ENCODE measurements around the gene CYB561A3. TPM values are rescaled to one million over a fixed set of nuclear protein-coding genes. Genes with fewer than 3 reads are reported as not detected.

The CYB561A3 gene
- total RNA-seq, 2 donors from 2014 or later = 46.5 to 62.3 TPM

- ATAC-seq (replicated peaks) = no peak
- H3K4me1 Mint-ChIP-seq = no peaks in the 10 kb centered on the region
- peak overlapping the region; percentile 44 for H3K27ac Mint-ChIP-seq
Measured at GRCh38 chr11:61343792-61344745, 17.6 kb downstream of the CYB561A3 start.

GRCh38 chr11:61342207-61342803 lies 19.4 kb downstream of the CYB561A3 start:
- ATAC-seq (replicated peaks) = no peak
- H3K9me3 Mint-ChIP-seq = no peaks in the 10 kb centered on the region
- H3K4me3 Mint-ChIP-seq = no peak overlapping the region
- peak overlapping the region; percentile 34 for H3K27ac Mint-ChIP-seq
- peaks cover 5% of the 10 kb centered on the region for H3K36me3 Mint-ChIP-seq (ENCODE audit: low read depth)
- H3K4me1 Mint-ChIP-seq = no peaks in the 10 kb centered on the region
- H3K27me3 Mint-ChIP-seq = no peaks in the 10 kb centered on the region

More at GRCh38 chr11:61343792-61344745, 17.6 kb downstream of the CYB561A3 start:
- no peak overlapping the region for H3K4me3 Mint-ChIP-seq
- peaks cover 10% of the 10 kb centered on the region for H3K36me3 Mint-ChIP-seq (ENCODE audit: low read depth)
- no peaks in the 10 kb centered on the region for H3K9me3 Mint-ChIP-seq
- H3K27me3 Mint-ChIP-seq = no peaks in the 10 kb centered on the region

- Mint-ChIP-seq H3K36me3 (ENCODE audit: low read depth) (peaks cover 5% of the 10 kb centered on the region), H3K4me3 (no peak overlapping the region), H3K9me3 (no peaks in the 10 kb centered on the region), H3K4me1 (no peaks in the 10 kb centered on the region), H3K27ac (peak overlapping the region; percentile 34), H3K27me3 (no peaks in the 10 kb centered on the region)
- ATAC-seq (replicated peaks) = no peak
Measured at GRCh38 chr11:61341706-61342105, 20.0 kb downstream of the CYB561A3 start.

GRCh38 chr11:61340979-61341378 lies 20.7 kb downstream of the CYB561A3 start:
- Mint-ChIP-seq H3K4me1 (no peaks in the 10 kb centered on the region), H3K36me3 (ENCODE audit: low read depth) (peaks cover 5% of the 10 kb centered on the region), H3K4me3 (no peak overlapping the region), H3K27me3 (no peaks in the 10 kb centered on the region), H3K9me3 (no peaks in the 10 kb centered on the region), H3K27ac (peak overlapping the region; percentile 3)
- no peak for ATAC-seq (replicated peaks)

GRCh38 chr11:61339490-61339878 lies 22.2 kb downstream of the CYB561A3 start:
- Mint-ChIP-seq H3K4me3 (no peak overlapping the region), H3K27me3 (no peaks in the 10 kb centered on the region), H3K4me1 (no peaks in the 10 kb centered on the region), H3K9me3 (no peaks in the 10 kb centered on the region), H3K27ac (no peak overlapping the region), H3K36me3 (ENCODE audit: low read depth) (peaks cover 5% of the 10 kb centered on the region)
- no peak for ATAC-seq (replicated peaks)

- H3K4me3 Mint-ChIP-seq = no peak overlapping the region
- no peaks in the 10 kb centered on the region for H3K9me3 Mint-ChIP-seq
- H3K27ac Mint-ChIP-seq = no peak overlapping the region
- no peak for ATAC-seq (replicated peaks)
- peaks cover 3% of the 10 kb centered on the region for H3K4me1 Mint-ChIP-seq
- H3K36me3 Mint-ChIP-seq (ENCODE audit: low read depth) = peaks cover 5% of the 10 kb centered on the region
- no peaks in the 10 kb centered on the region for H3K27me3 Mint-ChIP-seq
Measured at GRCh38 chr11:61338783-61339489, 22.7 kb downstream of the CYB561A3 start.

- H3K9me3 Mint-ChIP-seq = no peaks in the 10 kb centered on the region
- no peaks in the 10 kb centered on the region for H3K27me3 Mint-ChIP-seq
- no peak overlapping the region for H3K4me3 Mint-ChIP-seq
- no peak overlapping the region for H3K27ac Mint-ChIP-seq
- no peak for ATAC-seq (replicated peaks)
- H3K36me3 Mint-ChIP-seq (ENCODE audit: low read depth) = peaks cover 15% of the 10 kb centered on the region
- peaks cover 9% of the 10 kb centered on the region for H3K4me1 Mint-ChIP-seq
Measured at GRCh38 chr11:61337706-61338470, 23.8 kb downstream of the CYB561A3 start.

- peak overlapping the region; percentile 66 for H3K27ac Mint-ChIP-seq
- peaks cover 18% of the 10 kb centered on the region for H3K4me1 Mint-ChIP-seq
- no peaks in the 10 kb centered on the region for H3K27me3 Mint-ChIP-seq
- H3K4me3 Mint-ChIP-seq = peak overlapping the region; percentile 25
- ATAC-seq (replicated peaks) = peak; percentile 68
- H3K9me3 Mint-ChIP-seq = no peaks in the 10 kb centered on the region
- peaks cover 25% of the 10 kb centered on the region for H3K36me3 Mint-ChIP-seq (ENCODE audit: low read depth)
Measured at GRCh38 chr11:61336171-61336935, 25.3 kb downstream of the CYB561A3 start.

GRCh38 chr11:61335355-61335710 lies 26.3 kb downstream of the CYB561A3 start:
- Mint-ChIP-seq H3K27me3 (no peaks in the 10 kb centered on the region), H3K4me1 (peaks cover 24% of the 10 kb centered on the region), H3K9me3 (no peaks in the 10 kb centered on the region), H3K4me3 (no peak overlapping the region), H3K27ac (peak overlapping the region; percentile 66), H3K36me3 (ENCODE audit: low read depth) (peaks cover 35% of the 10 kb centered on the region)
- ATAC-seq (replicated peaks) = no peak

GRCh38 chr11:61334434-61335354 lies 27.0 kb downstream of the CYB561A3 start:
- H3K4me3 Mint-ChIP-seq = peak overlapping the region; percentile 98
- no peaks in the 10 kb centered on the region for H3K27me3 Mint-ChIP-seq
- peaks cover 41% of the 10 kb centered on the region for H3K36me3 Mint-ChIP-seq (ENCODE audit: low read depth)
- peaks cover 24% of the 10 kb centered on the region for H3K4me1 Mint-ChIP-seq
- H3K9me3 Mint-ChIP-seq = no peaks in the 10 kb centered on the region
- ATAC-seq (replicated peaks) = no peak
- peak overlapping the region; percentile 99 for H3K27ac Mint-ChIP-seq

GRCh38 chr11:61333550-61334433 lies 27.9 kb downstream of the CYB561A3 start:
- H3K27me3 Mint-ChIP-seq = no peaks in the 10 kb centered on the region
- peak overlapping the region; percentile 98 for H3K4me3 Mint-ChIP-seq
- no peaks in the 10 kb centered on the region for H3K9me3 Mint-ChIP-seq
- peak overlapping the region; percentile 99 for H3K27ac Mint-ChIP-seq
- H3K36me3 Mint-ChIP-seq (ENCODE audit: low read depth) = peaks cover 50% of the 10 kb centered on the region
- peaks cover 29% of the 10 kb centered on the region for H3K4me1 Mint-ChIP-seq
- ATAC-seq (replicated peaks) = no peak

Measured in activated T-helper 17 cell treated with anti-CD3 and anti-CD28 coated beads, Interleukin-2, amount 50 U/mL, for 72 hours (primary cell).